NCI-H1105 (cell line): ENCODE data around the gene NSUN5.
"Not testable (repeated sequence)": the region's sequence is repeated elsewhere in the genome, so short reads cannot be mapped to it uniquely, and the experiment has no call there.

Experiments
- DNase-seq: peaks from one replicate; lab custom pipeline; 2025; lab: John Stamatoyannopoulos, UW

Gene NSUN5

GRCh38 chr7:73308665-73309214, at the start of gene NSUN5:
Gene NSUN5, minus strand, starts transcription at chr7:73308826. Its CDS starts 36 bp downstream, at chr7:73308790.
- DNase-seq = peak; percentile 83

- no peak for DNase-seq
Observed at GRCh38 chr7:73356159-73356558, 47.5 kb upstream of the NSUN5 start.

- no peak for DNase-seq
Observed at GRCh38 chr7:73354821-73355220, 46.2 kb upstream of the NSUN5 start.

GRCh38 chr7:73354196-73354595, 45.6 kb upstream of the NSUN5 start:
- DNase-seq = no peak

GRCh38 chr7:73353243-73353642, 44.6 kb upstream of the NSUN5 start:
- no peak for DNase-seq

GRCh38 chr7:73352784-73353183, 44.2 kb upstream of the NSUN5 start:
- no peak for DNase-seq

GRCh38 chr7:73351447-73352167, 43.0 kb upstream of the NSUN5 start:
- DNase-seq = no peak

- DNase-seq = no peak
Observed at GRCh38 chr7:73350306-73351068, 41.9 kb upstream of the NSUN5 start.

- DNase-seq = no peak
Observed at GRCh38 chr7:73349763-73350162, 41.1 kb upstream of the NSUN5 start.

GRCh38 chr7:73345951-73346350, 37.3 kb upstream of the NSUN5 start:
- no peak for DNase-seq

- DNase-seq = no peak
Observed at GRCh38 chr7:73345538-73345937, 36.9 kb upstream of the NSUN5 start.

GRCh38 chr7:73343671-73344380, 35.2 kb upstream of the NSUN5 start:
- DNase-seq = no peak

- no peak for DNase-seq
Observed at GRCh38 chr7:73342645-73343044, 34.0 kb upstream of the NSUN5 start.

GRCh38 chr7:73341877-73342276, 33.3 kb upstream of the NSUN5 start:
- DNase-seq = no peak

GRCh38 chr7:73340514-73340913, 31.9 kb upstream of the NSUN5 start:
- DNase-seq = no peak

- no peak for DNase-seq
Observed at GRCh38 chr7:73338321-73338720, 29.7 kb upstream of the NSUN5 start.

- no peak for DNase-seq
Observed at GRCh38 chr7:73332447-73332846, 23.8 kb upstream of the NSUN5 start.

- no peak for DNase-seq
Observed at GRCh38 chr7:73330772-73331171, 22.1 kb upstream of the NSUN5 start.

- no peak for DNase-seq
Observed at GRCh38 chr7:73329861-73330581, 21.4 kb upstream of the NSUN5 start.

- DNase-seq = no peak
Observed at GRCh38 chr7:73328696-73329095, 20.1 kb upstream of the NSUN5 start.

- not testable (repeated sequence) for DNase-seq
Observed at GRCh38 chr7:73327922-73328321, 19.3 kb upstream of the NSUN5 start, which contains the start of the genes FKBP6 and TRIM50. Gene FKBP6, plus strand, starts transcription at chr7:73328161. Its CDS starts 268 bp downstream, at chr7:73328429. Gene TRIM50, minus strand, starts transcription at chr7:73328082. Its CDS starts 3,295 bp downstream, at chr7:73324787.

- DNase-seq = not testable (repeated sequence)
Observed at GRCh38 chr7:73327449-73327848, 18.8 kb upstream of the NSUN5 start.
